AG10803 (cell line): ENCODE data around the gene POU6F2.
"Not testable (repeated sequence)": the region's sequence is repeated elsewhere in the genome, so short reads cannot be mapped to it uniquely, and the experiment has no call there.

Experiments
- DNase-seq: peaks from one replicate; pipeline ENCODE4 v3.0.0; 2010; ENCODE audit warnings: low read depth
- H3K4me3 ChIP-seq: 2 replicates; pipeline ENCODE4 v1.5.1; 2011; ENCODE audit warnings: mild to moderate bottlenecking, low read length, control low read depth
- TF ChIP-seq, protein P1 (sequence below): conservative IDR thresholded peaks from 2 replicates; pipeline ENCODE4 v1.5.1; 2011; ENCODE audit warnings: mild to moderate bottlenecking, low read length, control low read depth, inconsistent platforms

POU6F2 gene

DNA sequence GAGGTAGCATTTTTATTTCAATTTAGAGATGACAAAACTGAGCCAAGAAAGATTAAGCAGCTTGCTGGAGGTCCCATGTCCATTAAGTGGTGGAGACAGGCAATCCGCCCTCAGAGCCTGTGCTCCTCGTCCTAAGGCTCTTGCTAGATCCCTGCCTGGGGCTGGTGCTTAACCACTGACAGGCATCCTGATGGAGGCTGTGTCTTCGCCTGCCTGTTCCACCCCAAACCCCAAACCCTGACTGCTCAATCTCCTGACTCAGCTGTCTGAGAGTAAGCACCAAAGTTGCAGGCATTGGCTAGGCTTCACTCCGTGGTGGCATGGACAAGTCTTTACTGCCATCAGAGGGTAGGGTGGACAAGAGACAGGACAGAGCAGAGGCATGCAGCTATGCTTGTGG lies 209.4 kb downstream of the POU6F2 start:
- no peak for DNase-seq
- TF ChIP-seq, protein P1, sequence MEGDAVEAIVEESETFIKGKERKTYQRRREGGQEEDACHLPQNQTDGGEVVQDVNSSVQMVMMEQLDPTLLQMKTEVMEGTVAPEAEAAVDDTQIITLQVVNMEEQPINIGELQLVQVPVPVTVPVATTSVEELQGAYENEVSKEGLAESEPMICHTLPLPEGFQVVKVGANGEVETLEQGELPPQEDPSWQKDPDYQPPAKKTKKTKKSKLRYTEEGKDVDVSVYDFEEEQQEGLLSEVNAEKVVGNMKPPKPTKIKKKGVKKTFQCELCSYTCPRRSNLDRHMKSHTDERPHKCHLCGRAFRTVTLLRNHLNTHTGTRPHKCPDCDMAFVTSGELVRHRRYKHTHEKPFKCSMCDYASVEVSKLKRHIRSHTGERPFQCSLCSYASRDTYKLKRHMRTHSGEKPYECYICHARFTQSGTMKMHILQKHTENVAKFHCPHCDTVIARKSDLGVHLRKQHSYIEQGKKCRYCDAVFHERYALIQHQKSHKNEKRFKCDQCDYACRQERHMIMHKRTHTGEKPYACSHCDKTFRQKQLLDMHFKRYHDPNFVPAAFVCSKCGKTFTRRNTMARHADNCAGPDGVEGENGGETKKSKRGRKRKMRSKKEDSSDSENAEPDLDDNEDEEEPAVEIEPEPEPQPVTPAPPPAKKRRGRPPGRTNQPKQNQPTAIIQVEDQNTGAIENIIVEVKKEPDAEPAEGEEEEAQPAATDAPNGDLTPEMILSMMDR: no peak
- H3K4me3 ChIP-seq: no peak overlapping the region

- H3K4me3 ChIP-seq: no peak overlapping the region
- DNase-seq: no peak
- TF ChIP-seq, protein P1: no peak
These were observed 214.8 kb downstream of the POU6F2 start for GRCh38 chr7:39192476-39192875.

- H3K4me3 ChIP-seq, DNase-seq: not testable (repeated sequence)
These were observed 216.7 kb downstream of the POU6F2 start for GRCh38 chr7:39194388-39194787.

GRCh38 chr7:39195967-39196366 lies 218.3 kb downstream of the POU6F2 start:
- H3K4me3 ChIP-seq: no peak overlapping the region
- TF ChIP-seq, protein P1: no peak
- no peak for DNase-seq

- DNase-seq: no peak
- TF ChIP-seq, protein P1: no peak
- no peak overlapping the region for H3K4me3 ChIP-seq
These were observed 220.1 kb downstream of the POU6F2 start for GRCh38 chr7:39197831-39198230.

- TF ChIP-seq, protein P1: no peak
- no peak overlapping the region for H3K4me3 ChIP-seq
- DNase-seq: no peak
These were observed 220.8 kb downstream of the POU6F2 start for GRCh38 chr7:39198556-39198955.

GRCh38 chr7:39199006-39199405 lies 221.3 kb downstream of the POU6F2 start:
- TF ChIP-seq, protein P1: no peak
- DNase-seq: no peak

DNA sequence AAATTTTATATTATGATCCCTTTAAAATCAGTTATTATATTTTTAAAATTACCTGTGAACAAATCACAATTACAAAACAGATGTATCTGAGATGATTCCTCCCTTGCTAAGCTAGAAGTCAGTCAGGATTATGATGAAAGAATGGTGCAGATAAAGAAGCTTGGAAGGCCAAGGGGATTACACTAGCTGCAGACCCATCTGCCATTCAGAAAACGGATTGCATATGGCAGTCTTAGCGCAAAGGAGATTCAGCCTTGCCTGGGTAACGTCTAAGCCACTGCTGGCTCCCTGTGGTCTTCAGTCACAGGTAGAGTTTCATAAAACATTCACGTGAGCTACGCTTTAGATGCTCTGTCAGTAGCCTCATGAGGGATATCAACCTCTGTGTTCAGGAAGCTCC lies 222.2 kb downstream of the POU6F2 start:
- H3K4me3 ChIP-seq: no peak overlapping the region
- TF ChIP-seq, protein P1: no peak
- DNase-seq: no peak

More at GRCh38 chr7:39199006-39199405, 221.3 kb downstream of the POU6F2 start:
- H3K4me3 ChIP-seq: no peak overlapping the region
